HG03159 (cell line): Measurements from ENCODE around the gene SLC28A2.
"Not testable (repeated sequence)": the region's sequence is repeated elsewhere in the genome, so short reads cannot be mapped to it uniquely, and the experiment has no call there.

Experiments used
- ATAC-seq: cut with Tn5 transposase; IDR thresholded peaks from one replicate; pipeline ENCODE4 v1.9.1; 2021; ENCODE audit warnings: mild to moderate bottlenecking, moderate library complexity; ENCODE audit not compliant: unreplicated experiment

The SLC28A2 gene, protein sequence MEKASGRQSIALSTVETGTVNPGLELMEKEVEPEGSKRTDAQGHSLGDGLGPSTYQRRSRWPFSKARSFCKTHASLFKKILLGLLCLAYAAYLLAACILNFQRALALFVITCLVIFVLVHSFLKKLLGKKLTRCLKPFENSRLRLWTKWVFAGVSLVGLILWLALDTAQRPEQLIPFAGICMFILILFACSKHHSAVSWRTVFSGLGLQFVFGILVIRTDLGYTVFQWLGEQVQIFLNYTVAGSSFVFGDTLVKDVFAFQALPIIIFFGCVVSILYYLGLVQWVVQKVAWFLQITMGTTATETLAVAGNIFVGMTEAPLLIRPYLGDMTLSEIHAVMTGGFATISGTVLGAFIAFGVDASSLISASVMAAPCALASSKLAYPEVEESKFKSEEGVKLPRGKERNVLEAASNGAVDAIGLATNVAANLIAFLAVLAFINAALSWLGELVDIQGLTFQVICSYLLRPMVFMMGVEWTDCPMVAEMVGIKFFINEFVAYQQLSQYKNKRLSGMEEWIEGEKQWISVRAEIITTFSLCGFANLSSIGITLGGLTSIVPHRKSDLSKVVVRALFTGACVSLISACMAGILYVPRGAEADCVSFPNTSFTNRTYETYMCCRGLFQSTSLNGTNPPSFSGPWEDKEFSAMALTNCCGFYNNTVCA

DNA sequence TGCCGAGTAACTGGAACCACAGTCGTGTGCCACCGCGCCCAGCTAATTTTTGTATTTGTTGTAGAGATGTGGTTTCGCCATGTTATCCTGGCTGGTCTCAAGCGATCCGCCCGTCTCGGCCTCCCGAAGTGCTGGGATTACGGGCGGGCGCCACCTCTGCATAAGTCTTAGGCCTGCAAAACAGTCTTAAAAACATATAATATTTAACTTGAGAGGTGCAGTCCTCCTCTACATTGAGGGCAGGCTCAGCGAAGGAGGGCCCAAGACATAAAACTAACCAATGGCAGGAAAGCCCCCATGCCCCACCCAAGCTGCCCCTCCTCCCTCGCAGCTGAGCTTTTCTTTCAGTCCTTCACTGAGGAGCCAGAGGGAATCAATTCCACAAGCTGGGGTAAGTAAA lies at the start of gene SLC28A2:
Gene SLC28A2 (plus strand): TSS at position 347 of the 400 bp plus-strand sequence. CDS start 982 bp downstream, outside the sequence.
- ATAC-seq = no peak

DNA sequence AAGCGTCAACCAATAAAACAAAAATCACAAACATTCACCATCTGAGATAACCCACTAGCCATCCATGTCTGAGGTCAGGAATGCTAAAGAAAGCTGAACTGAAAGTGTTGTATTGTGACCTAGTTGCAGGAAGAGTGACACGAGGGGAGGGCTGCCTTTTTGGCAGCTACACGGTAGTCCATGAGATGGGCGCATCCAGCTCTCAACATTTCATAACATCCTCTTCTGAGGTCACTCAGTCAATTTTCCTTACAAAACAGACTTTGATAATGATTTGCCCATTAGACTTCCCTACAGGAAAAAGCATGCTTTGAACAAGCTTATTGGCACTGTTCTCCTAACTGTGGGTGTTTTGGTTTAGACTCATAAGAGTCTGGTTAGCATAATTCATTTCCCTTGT lies 48.9 kb upstream of the SLC28A2 start:
- no peak for ATAC-seq

DNA sequence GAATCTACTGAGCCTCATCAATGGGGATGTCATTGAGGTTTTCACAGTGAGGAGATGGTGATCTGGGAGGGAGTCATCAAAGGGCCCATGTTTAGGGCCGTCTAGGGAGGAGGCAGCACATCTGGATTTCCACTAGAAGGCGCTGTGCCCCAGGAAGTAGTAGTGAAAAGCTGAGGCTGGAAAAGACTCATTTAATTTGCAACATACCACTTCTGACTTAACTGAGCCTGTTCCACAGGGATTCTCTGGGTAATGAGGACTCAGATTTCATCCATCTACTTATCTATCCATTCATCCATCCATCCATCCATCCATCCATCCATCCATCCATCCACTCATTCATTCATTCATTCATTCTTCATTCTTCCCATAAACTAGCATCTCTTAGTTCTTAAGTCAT lies 46.8 kb upstream of the SLC28A2 start:
- ATAC-seq = peak; percentile 27

DNA sequence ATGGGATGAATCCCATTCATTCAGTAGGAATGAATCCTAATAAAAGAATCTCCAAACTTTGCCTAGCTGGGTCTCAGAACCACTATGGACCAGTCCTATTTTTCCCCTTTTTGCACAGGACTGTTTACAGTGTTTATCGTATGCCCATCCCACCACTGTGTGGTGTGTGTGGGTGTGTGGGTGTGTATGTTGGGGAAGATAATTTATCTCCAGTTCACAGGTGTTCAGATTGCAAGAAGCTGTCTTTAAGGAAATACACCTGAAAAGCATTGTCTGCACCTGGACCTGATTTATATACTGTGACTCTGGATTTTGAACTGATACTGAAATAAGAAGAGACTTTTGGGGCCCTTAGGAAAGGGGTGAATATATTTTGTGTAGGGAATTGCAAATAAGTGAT lies 39.5 kb upstream of the SLC28A2 start:
- ATAC-seq = no peak

DNA sequence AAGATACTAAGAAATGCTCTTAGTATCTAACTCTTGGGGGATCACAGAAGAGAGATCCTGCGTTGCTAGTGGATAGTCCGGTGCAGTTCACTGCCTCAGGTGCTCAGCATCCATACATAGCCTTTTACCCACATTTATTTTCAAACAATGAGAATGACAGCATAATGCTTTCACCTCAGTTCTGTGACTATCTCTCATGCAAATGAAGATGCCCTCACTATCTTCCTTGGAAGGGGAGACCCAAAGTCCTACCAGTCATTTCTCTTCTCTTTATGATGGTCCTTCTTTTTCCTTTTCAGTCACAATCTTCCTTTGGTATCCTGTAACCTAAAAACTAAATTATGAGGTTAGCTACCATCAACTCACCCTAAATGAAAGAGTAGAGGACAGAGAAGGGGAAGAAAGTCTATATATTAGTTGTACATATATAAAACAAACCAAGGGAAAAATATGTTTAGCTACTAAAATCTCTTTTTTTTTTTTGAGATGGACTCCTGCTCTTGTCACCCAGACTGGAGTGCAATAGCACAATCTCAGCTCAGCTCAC lies 30.9 kb upstream of the SLC28A2 start:
- no peak for ATAC-seq

DNA sequence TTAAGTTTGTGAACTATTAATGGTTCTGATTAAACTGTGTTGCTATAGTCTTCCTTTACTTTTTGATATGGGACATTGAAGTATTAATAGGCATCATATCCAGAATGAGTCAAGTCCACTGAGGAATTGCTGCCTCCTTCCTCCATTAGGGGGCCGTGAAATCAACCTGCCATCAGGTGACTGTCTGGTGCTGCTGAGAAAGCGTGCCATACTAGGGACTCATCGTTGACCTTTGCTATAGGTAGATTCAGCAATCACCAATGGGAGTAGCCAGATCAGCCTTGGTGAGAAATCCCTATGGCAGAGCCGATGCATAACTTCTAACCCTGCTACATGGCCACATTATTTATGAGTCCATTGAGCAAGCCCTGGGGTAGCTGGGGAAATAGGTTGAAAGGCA lies 30.1 kb upstream of the SLC28A2 start:
- no peak for ATAC-seq

DNA sequence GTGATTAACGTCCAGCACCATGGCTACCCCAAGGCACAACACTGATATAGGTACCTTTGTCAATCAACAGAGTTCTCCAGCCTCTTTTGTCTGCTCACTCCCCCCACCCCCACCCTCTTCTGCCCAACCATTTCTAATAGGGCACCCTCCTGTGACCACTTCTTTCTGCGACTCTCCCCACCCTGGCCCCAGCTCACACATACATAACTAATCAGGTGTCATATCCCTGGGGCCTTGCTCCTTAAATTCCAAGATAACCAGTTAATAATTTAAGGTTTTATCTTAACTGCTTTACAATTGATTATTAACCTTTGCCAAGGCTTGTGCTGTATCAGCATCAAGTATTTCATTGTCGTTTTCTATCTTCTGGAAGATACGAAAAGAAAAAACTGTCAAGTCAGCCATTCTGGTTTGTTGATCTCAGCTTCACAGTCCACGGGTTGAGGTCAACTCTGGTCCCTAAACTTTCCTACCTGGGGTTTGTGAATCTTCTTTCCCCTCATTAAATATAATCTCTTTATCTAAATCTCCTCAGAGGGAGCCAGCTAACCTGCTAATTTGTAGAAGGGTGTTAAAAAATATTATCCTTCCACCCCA lies 27.3 kb upstream of the SLC28A2 start:
- ATAC-seq = no peak

DNA sequence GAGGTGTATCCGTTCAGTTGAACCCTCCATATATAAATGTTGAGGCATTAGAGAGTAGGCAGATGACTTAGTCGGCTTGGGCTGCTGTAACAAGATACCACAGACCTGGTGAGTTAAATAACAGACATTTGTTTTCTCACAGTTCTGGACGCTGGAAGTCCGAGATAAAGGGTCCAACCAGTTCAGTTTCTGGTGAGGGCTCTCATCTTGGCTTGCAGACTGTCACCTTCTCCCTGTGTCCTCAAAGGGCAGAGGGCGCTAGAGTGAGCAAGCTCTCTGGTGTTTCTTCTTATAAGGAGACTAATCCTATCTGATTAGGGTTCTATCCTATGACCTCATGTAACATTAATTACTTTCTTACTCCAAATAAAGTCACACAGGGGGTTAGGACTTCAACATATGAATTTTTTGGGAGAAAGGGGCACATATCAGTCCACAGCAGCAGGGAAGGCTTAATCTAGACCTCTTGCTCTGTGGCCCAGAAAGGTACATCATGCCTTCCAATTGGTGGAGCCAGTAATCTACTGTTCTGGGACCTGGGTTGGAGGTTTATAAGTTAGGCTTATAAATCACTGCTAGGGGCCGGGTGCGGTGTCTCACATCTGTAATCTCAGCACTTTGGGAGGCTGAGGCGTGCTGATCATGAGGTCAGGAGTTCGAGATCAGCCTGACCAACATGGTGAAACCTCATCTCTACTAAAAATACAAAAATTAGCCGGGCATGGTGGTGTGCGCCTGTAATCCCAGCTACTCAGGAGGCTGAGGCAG lies 26.3 kb upstream of the SLC28A2 start:
- ATAC-seq = no peak

DNA sequence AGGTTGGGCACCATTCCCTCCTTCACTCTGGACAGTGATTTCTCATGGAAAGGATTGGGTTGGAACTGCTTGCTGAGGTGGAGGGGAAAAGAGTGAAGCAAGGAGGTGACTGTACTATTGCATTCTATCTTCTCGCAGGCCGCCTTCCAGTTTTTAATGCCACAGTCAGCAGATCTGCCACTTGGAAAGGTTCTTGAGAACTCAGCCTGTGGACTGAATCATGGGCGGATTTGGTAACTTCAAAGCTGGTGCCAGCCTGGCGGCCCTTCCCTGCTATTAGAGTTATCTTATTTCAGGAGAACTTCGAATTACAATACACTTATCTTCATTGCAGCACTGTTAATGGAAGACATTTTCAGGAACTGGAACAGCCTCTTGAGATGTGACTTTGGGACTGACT lies 23.1 kb upstream of the SLC28A2 start:
- no peak for ATAC-seq

DNA sequence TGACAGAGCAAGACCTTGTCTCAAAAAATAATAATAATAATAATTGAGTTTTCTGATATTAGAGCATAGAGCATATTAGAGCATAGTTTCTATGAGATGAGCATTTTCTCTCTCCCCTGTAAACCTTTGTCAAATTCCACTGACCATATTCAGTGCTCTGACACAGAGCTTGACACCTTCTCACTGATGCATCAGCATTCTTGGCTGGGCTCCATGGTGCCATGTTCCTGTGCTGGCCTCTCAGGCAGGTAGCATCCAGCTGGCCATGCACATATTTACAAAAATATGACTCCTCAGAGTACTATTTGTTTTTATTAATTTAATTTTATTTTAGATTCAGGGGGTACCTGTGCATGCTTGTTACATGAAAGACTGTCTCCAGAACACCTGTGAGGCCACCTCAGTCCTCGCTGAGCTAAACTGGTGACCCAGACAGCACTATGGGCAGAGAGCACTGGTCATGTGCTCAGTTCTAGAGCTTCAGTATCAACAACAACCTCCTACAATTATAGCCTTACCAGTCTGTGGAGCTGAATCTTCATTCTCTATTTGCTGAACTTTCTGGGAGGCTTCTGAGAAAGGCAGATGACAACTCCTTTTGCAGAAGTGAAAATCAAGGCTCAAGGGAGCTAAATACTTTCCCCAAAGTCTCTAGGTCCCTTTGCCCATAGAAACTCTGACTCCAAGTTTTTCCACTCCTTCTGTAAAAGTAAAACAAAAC lies 21.6 kb upstream of the SLC28A2 start:
- no peak for ATAC-seq

DNA sequence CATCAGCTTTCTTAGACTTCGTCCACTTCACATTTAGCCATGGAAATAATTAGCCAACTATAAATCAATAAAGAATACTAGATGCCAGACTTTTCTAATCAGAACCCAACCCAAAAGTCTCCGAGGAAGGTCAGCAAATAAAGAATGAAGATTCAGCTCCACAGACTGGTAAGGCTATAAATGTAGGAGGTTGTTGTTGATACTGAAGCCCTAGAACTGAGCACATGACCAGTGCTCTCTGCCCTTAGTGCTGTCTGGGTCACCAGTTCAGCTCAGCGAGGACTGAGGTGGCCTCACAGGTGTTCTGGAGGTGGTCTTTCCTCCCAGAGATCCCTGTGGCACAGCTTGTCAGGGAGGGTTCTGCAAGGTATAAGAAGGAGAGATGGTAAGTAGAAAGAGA lies 20.9 kb upstream of the SLC28A2 start:
- ATAC-seq = no peak

DNA sequence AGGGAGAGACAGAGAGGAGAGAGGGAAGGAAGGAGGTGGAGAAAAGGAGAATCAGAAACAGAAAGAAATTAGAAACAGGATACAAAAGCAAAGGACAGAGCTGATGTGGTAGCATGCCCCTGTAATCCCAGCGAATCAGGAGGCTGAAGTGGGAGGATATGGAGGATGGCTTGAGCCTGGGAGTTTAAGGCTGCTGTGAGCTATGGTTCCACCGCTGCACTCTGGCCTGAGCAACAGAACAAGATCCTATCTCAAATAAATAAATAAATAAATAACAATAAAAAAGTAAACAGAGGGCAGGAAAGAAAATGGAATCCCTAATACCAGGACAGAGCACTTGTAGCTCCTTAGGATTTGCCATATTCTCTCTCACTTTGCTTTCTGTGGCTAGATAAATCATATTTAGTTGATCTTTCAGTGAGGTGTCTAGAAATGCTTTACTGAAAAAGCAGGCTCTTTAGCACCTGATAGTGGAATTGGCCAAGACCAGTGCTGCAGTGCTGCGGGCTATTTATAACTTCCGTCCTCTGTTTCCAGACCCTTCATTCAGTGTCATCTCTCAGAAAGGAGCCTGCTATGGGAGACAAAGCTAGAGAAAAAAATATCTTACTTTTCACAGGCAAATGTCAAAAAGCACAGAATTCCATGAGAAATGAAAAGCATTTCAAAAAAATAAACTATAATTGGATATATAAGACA lies 20.0 kb upstream of the SLC28A2 start:
- no peak for ATAC-seq

DNA sequence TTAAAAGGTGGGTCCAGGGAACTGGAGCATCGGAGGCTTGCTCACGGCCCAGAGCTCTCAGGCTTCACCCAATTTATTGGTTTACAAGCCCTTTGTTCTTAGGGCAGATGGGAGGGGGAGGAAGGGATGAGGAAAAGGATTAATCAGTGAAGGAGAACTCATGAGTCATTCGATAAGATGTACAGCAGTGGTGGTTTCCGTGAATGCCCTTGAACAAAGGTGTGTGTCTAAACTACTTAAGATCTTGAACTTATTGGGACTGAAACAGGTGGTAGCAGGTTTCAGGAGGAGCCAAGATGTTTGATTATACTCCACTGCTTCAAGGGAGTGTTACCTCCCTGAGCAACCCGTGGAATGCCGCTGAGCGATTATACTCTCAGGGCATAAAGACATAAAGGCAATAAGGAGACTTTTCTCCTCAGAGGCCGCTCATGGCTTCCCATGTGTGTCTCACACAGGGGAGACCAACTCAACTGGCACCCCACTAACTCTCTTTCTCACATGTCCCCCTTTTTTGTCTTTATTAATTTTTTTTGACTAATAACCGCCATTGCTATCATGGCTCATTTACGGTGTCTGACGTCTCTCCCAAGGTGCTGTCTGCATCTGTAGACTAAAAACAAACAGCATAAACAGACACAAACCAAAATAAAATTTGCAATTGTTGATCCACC lies 17.3 kb upstream of the SLC28A2 start:
- ATAC-seq = no peak

DNA sequence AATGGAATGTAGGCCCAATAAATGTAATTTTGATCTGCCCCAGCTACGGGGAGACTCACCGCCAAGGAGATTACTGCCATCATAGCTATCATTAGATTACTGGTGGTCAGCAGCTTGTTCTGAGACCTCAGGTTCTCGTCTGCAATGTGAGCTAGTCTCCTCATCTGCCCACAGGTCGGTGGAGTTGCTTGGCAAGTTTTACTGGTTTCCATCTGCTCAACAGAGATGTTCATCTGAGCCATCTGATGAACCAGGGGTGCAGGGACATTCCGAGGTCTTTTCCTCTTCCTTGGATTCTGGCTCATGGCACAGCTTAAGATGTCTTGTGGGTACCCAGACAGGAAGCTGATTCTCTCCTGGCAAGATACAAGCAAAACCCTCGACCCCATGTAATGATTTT lies 15.2 kb upstream of the SLC28A2 start:
- not testable (repeated sequence) for ATAC-seq

DNA sequence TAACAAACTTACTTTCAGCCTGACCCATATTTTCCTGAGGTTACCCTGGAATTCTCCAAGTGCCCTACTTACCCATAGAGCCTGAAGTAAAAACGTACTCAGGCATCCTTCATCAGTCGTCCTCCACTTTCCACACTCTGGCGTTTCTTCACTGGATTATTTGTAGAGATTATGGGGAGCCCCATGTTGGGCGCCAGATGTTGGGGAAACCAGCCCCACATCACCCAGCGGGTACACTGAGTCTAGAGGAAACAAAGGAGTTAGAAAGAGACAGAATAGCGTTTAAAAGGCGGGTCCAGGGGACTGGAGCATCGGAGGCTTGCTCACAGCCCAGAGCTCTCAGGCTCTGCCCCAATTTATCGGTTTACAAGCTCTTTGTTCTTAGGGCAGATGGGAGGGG lies 9.7 kb upstream of the SLC28A2 start:
- ATAC-seq = no peak

DNA sequence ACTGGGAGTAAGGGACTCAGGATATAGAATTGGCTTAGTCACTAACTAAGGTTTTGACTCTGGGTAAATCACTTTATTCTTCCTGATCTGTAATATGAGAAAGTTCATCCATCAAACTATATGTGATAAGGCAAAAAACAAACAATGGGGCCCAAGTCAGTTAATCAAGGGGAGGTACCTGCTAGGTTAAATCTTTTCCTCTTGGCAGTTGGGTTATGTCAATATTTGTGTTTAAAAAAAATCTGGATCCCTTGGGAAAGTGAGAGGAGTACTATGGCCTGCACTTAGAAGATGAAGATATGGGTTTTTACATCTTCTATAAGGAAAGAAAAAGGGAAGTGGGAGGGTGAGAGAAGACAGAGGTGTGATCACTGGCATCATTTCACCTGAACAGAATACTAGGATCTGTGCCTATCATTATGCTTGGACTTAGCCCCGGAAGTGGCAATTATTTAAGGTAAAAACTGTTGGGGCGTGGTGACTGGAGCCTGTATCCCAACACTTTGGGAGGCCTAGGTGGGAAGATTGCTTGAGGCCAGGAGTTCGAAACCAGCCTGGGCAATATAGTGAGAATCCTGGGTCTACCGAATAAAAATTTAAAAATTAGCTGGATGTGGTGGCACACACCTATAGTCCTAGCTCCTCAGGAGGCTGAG lies 2.8 kb upstream of the SLC28A2 start:
- no peak for ATAC-seq

DNA sequence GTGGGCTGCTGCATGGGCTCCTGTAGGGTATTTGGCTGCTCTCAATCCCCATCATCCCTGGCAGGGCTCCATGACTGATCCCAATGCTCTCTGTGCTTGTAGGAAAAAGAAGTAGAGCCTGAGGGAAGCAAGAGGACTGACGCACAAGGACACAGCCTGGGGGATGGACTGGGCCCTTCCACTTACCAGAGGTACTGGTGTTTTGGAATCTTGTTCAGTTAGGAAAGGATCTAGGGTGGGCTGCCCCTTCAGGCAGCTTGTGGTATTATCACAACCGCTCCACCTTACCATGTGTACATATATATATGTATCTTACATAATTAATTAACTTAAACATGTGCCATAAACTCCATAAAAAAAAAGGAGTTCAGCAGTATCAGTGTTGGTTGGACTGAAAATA lies 1.3 kb downstream of the SLC28A2 start:
- no peak for ATAC-seq

DNA sequence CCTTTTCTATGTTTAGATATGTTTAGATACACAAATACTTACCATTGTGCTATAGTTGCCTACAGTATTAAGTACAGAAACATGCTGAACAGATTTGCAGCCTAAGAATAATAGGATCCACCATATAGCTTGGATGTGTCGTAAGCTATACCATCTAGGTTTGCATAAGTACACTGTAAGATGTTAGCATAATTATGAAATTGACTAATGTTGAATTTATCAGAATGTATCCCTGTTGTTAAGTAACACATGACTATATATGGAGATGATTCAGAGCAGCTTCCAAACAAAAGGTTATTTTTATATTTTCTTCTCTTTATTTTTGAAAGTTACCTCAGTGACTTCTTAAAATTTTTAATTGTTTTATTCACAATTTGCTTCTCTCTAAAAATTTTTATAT lies 2.4 kb downstream of the SLC28A2 start:
- no peak for ATAC-seq

DNA sequence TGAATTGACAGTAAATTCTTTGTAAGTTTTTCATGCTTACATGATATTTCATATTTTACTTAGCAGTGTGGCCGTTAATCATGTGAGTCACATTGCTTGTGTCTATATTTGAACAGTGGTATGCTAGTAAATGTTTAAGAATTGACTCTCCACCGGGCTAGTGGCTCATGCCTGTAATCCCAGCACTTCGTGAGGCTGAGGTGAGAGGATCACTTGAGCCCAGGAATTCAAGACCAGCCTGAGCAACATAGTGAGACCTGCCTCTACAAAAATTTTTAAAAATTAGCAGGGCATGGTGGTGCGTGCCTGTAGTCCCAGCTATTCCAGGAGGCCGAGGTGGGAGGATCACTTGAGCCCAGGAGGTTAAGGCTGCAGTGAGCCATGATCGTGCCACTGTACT lies 2.8 kb downstream of the SLC28A2 start:
- not testable (repeated sequence) for ATAC-seq
